Measurements from ENCODE around the gene RPS15A.
"Not testable (repeated sequence)": the region's sequence is repeated elsewhere in the genome, so short reads cannot be mapped to it uniquely, and the experiment has no call there.

Gene RPS15A

GRCh38 chr16:18738768-18739167, 51.4 kb downstream of the RPS15A start:
- DNase-seq: not testable (repeated sequence)

- DNase-seq: not testable (repeated sequence)
Observed at GRCh38 chr16:18734279-18734678, 55.9 kb downstream of the RPS15A start.

Measured in activated effector memory CD4-positive, alpha-beta T cell treated with Interleukin-2 at 50 U/mL for 16 hours (primary cell).